MCF 10A (cell line): ENCODE results near the gene MTOR. TPM values are rescaled to one million over a fixed set of nuclear protein-coding genes. Genes with fewer than 3 reads are reported as not detected.
"Not testable (repeated sequence)": the region's sequence is repeated elsewhere in the genome, so short reads cannot be mapped to it uniquely, and the experiment has no call there.

ENCODE experiments used
- BruUV-seq: library from RNA; stranded (reverse); fragments of 400-500 nt; replicated peaks from 2 replicates; lab custom pipeline; 2021; lab: Mats Ljungman, UMichigan
- CTCF ChIA-PET: fragments of 300-600 bp; sonication (Branson Sonifier 250); formaldehyde crosslinking; extraction: SDS; loops from one replicate; lab custom pipeline; 2021; ENCODE audit warnings: antibody characterized with exemption, inconsistent platforms; lab: Yijun Ruan, JAX
- POLR2A ChIA-PET: fragments of 300-600, 350-650 bp; sonication (Branson Sonifier 250); formaldehyde crosslinking; extraction: SDS; loops from one replicate; lab custom pipeline; 2020; ENCODE audit warnings: antibody characterized with exemption, inconsistent platforms; lab: Yijun Ruan, JAX
- DNase-seq: peaks from one replicate; pipeline ENCODE4 v3.0.0-alpha.2; 2018; ENCODE audit not compliant: unreplicated experiment
- H3K27ac Mint-ChIP-seq: one replicate; pipeline ENCODE4 v1.8.0; 2022; ENCODE audit warnings: mild to moderate bottlenecking, low read depth, mixed read lengths; ENCODE audit not compliant: unreplicated experiment
- H3K27me3 Mint-ChIP-seq: one replicate; pipeline ENCODE4 v1.8.0; 2022; ENCODE audit warnings: mixed read lengths; ENCODE audit not compliant: insufficient read depth, unreplicated experiment
- H3K36me3 Mint-ChIP-seq: one replicate; pipeline ENCODE4 v1.8.0; 2022; ENCODE audit warnings: mild to moderate bottlenecking, moderate library complexity, mixed read lengths; ENCODE audit not compliant: insufficient read depth, unreplicated experiment
- H3K4me1 Mint-ChIP-seq: one replicate; pipeline ENCODE4 v1.8.0; 2022; ENCODE audit warnings: mixed read lengths; ENCODE audit not compliant: insufficient read depth, unreplicated experiment
- H3K4me3 Mint-ChIP-seq: one replicate; pipeline ENCODE4 v1.8.0; 2022; ENCODE audit warnings: mild to moderate bottlenecking, moderate library complexity, mixed read lengths; ENCODE audit not compliant: unreplicated experiment
- H3K9me3 Mint-ChIP-seq: one replicate; pipeline ENCODE4 v1.8.0; 2022; ENCODE audit warnings: mixed read lengths; ENCODE audit not compliant: unreplicated experiment
- CTCF ChIP-seq: fragments of 200-600 bp; IDR thresholded peaks from one replicate; pipeline ENCODE4 v1.8.0; 2022; ENCODE audit warnings: antibody characterized with exemption, mild to moderate bottlenecking; ENCODE audit not compliant: unreplicated experiment
- intact Hi-C: fragments of 100-400 bp; cut with micrococcal nuclease; formaldehyde crosslinking; loops from 2 replicates; pipeline ENCODE4 v1.14.1; 2022
- total RNA-seq: library from RNA; stranded (reverse); gene quantifications from 2 replicates; pipeline ENCODE4 v1.2.3, GENCODE V29; 2022

The MTOR gene
- total RNA-seq, 1 experiment from 2014 or later, result 45.9 TPM

- intact Hi-C loops, result no loop called here
- POLR2A ChIA-PET, result interaction anchor here (0.7 to 2.2 kb wide), 2 partner anchors 15 to 141 kb away, joined by 3 to 6 read pairs; no protein-coding TSS in a partner anchor
- H3K36me3 Mint-ChIP-seq, result peaks cover 10% of the 10 kb centered on the region
- H3K9me3 Mint-ChIP-seq, result no peaks in the 10 kb centered on the region
- no peak for TF ChIP-seq CTCF
- DNase-seq, result no peak
- no TSS peak for BruUV-seq
- no peaks in the 10 kb centered on the region for H3K27me3 Mint-ChIP-seq
- peaks cover 6% of the 10 kb centered on the region for H3K4me1 Mint-ChIP-seq
- H3K4me3 Mint-ChIP-seq, result no peak overlapping the region
- H3K27ac Mint-ChIP-seq, result no peak overlapping the region
- CTCF ChIA-PET, result interaction anchor here (0.6 to 1.0 kb wide), 3 partner anchors 10 to 795 kb away, joined by 3 to 4 read pairs (median 3); no protein-coding TSS in a partner anchor
Observed at GRCh38 chr1:11174261-11174942, 87.9 kb downstream of the MTOR start.

- CTCF ChIA-PET, result interaction anchor here (0.6 to 0.7 kb wide), 2 partner anchors 29 to 513 kb away, joined by 3 to 4 read pairs; no protein-coding TSS in a partner anchor
- BruUV-seq, result no TSS peak
- Mint-ChIP-seq H3K27ac (no peak overlapping the region), H3K36me3 (peaks cover 22% of the 10 kb centered on the region), H3K9me3 (no peaks in the 10 kb centered on the region), H3K27me3 (no peaks in the 10 kb centered on the region), H3K4me1 (peaks cover 6% of the 10 kb centered on the region), H3K4me3 (no peak overlapping the region)
- POLR2A ChIA-PET, result no interaction called here
- intact Hi-C loops, result no loop called here
- no peak for TF ChIP-seq CTCF
- no peak for DNase-seq
Observed at GRCh38 chr1:11170102-11170501, 92.2 kb downstream of the MTOR start.

GRCh38 chr1:11169202-11169601 lies 93.1 kb downstream of the MTOR start:
- intact Hi-C loops, result no loop called here
- POLR2A ChIA-PET, result interaction anchor here (2.0 kb wide), 1 partner anchor 10 kb away, joined by 5 read pairs; no protein-coding TSS in a partner anchor
- BruUV-seq, result no TSS peak
- no peak overlapping the region for H3K27ac Mint-ChIP-seq
- no peaks in the 10 kb centered on the region for H3K27me3 Mint-ChIP-seq
- peaks cover 6% of the 10 kb centered on the region for H3K4me1 Mint-ChIP-seq
- H3K4me3 Mint-ChIP-seq, result no peak overlapping the region
- no peaks in the 10 kb centered on the region for H3K9me3 Mint-ChIP-seq
- CTCF ChIA-PET, result interaction anchor here (0.6 to 0.7 kb wide), 3 partner anchors 30 to 381 kb away, joined by 3 read pairs; no protein-coding TSS in a partner anchor
- no peak for DNase-seq
- peaks cover 22% of the 10 kb centered on the region for H3K36me3 Mint-ChIP-seq
- TF ChIP-seq CTCF, result no peak

- H3K4me1 Mint-ChIP-seq, result peaks cover 6% of the 10 kb centered on the region
- POLR2A ChIA-PET, result interaction anchor here (2.0 kb wide), 1 partner anchor 10 kb away, joined by 5 read pairs; no protein-coding TSS in a partner anchor
- BruUV-seq, result no TSS peak
- no peak for DNase-seq
- H3K4me3 Mint-ChIP-seq, result no peak overlapping the region
- H3K9me3 Mint-ChIP-seq, result no peaks in the 10 kb centered on the region
- intact Hi-C loops, result no loop called here
- no peak overlapping the region for H3K27ac Mint-ChIP-seq
- no peaks in the 10 kb centered on the region for H3K27me3 Mint-ChIP-seq
- no peak for TF ChIP-seq CTCF
- H3K36me3 Mint-ChIP-seq, result peaks cover 26% of the 10 kb centered on the region
- CTCF ChIA-PET, result interaction anchor here (0.7 kb wide), 2 partner anchors 131 to 381 kb away, joined by 3 read pairs; no protein-coding TSS in a partner anchor
Observed at GRCh38 chr1:11168731-11169130, 93.6 kb downstream of the MTOR start.

- DNase-seq, H3K4me3 Mint-ChIP-seq, POLR2A ChIA-PET, H3K4me1 Mint-ChIP-seq, H3K9me3 Mint-ChIP-seq, intact Hi-C loops, H3K27me3 Mint-ChIP-seq, BruUV-seq, CTCF ChIA-PET, H3K27ac Mint-ChIP-seq: not testable (repeated sequence)
- peaks cover 40% of the 10 kb centered on the region for H3K36me3 Mint-ChIP-seq
Observed at GRCh38 chr1:11166744-11167143, 95.6 kb downstream of the MTOR start.

GRCh38 chr1:11162752-11163151 lies 99.6 kb downstream of the MTOR start:
- POLR2A ChIA-PET, intact Hi-C loops, CTCF ChIA-PET, H3K27ac Mint-ChIP-seq, DNase-seq, BruUV-seq, H3K27me3 Mint-ChIP-seq, H3K9me3 Mint-ChIP-seq, H3K4me3 Mint-ChIP-seq: not testable (repeated sequence)
- H3K4me1 Mint-ChIP-seq, result peaks cover 16% of the 10 kb centered on the region
- H3K36me3 Mint-ChIP-seq, result peaks cover 46% of the 10 kb centered on the region
